Measurements from ENCODE around the gene ST3GAL3. TPM values are rescaled to one million over a fixed set of nuclear protein-coding genes. Genes with fewer than 3 reads are reported as not detected.
A peak's percentile ranks its signal among the peaks of the same experiment; 100 is the strongest.

The ST3GAL3 gene
- total RNA-seq, 1 donor from 2014 or later: 24.3 TPM

DNA sequence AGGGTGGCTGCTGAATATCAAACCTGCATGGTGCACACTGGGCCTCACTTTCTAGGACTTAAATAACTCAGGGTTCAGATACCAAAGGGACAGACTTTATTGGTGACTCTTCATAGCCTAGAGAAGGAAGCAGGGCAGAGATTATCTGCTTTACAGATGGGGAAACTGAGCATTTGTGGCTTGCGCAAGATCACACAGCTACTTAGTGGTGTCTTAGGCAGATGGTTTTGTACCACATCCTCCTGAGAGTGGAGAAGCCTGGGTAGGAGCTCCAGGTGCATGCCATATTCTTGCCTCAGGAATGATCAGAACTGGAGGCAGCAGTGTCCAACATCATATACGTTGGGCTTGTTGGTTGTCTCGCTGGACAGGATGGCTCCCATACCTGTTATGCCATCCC, 255.7 kb downstream of the ST3GAL3 start:
- no peak overlapping the region for H3K4me3 Mint-ChIP-seq
- no peaks in the 10 kb centered on the region for H3K9me3 Mint-ChIP-seq
- no peaks in the 10 kb centered on the region for H3K27me3 Mint-ChIP-seq
- H3K27ac Mint-ChIP-seq: no peak overlapping the region
- H3K4me1 Mint-ChIP-seq: no peaks in the 10 kb centered on the region
- CTCF ChIA-PET: no interaction called here
- DNase-seq: no peak
- no peak for ATAC-seq (ENCODE audit: low read depth)
- intact Hi-C loops (cut with micrococcal nuclease): no loop called here
- H3K36me3 Mint-ChIP-seq (ENCODE audit: low read depth): peaks cover 35% of the 10 kb centered on the region
- POLR2A ChIA-PET: no interaction called here
- TF ChIP-seq, protein P1, sequence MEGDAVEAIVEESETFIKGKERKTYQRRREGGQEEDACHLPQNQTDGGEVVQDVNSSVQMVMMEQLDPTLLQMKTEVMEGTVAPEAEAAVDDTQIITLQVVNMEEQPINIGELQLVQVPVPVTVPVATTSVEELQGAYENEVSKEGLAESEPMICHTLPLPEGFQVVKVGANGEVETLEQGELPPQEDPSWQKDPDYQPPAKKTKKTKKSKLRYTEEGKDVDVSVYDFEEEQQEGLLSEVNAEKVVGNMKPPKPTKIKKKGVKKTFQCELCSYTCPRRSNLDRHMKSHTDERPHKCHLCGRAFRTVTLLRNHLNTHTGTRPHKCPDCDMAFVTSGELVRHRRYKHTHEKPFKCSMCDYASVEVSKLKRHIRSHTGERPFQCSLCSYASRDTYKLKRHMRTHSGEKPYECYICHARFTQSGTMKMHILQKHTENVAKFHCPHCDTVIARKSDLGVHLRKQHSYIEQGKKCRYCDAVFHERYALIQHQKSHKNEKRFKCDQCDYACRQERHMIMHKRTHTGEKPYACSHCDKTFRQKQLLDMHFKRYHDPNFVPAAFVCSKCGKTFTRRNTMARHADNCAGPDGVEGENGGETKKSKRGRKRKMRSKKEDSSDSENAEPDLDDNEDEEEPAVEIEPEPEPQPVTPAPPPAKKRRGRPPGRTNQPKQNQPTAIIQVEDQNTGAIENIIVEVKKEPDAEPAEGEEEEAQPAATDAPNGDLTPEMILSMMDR (IDR thresholded peaks at IDR 0.05): no peak

DNA sequence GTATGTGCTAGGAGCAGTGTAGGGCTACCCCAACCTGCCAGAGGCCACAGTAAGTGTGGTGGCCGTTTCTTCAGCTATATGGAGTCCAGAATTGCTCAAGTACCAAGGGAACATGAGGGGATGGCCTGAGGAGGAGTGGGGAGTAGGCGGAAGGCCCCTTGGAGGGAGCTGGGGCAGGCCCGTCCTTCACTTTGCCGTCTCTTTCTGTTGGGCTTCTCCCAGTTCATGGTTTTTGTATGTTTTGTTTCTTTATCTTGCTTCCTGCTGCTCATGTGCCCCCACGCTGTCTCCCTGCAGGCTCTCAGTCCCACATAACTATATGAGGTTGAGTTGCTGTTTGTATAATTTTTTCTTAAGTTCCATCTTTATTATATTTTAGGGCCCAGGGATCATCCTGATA, 256.6 kb downstream of the ST3GAL3 start:
- Mint-ChIP-seq H3K4me1 (no peaks in the 10 kb centered on the region), H3K27me3 (no peaks in the 10 kb centered on the region), H3K4me3 (no peak overlapping the region), H3K27ac (no peak overlapping the region), H3K9me3 (no peaks in the 10 kb centered on the region), H3K36me3 (ENCODE audit: low read depth) (peaks cover 26% of the 10 kb centered on the region)
- ChIA-PET POLR2A (no interaction called here), CTCF (no interaction called here)
- intact Hi-C loops (cut with micrococcal nuclease): no loop called here
- ATAC-seq (ENCODE audit: low read depth) (no peak), DNase-seq (no peak)
- TF ChIP-seq, protein P1 (IDR thresholded peaks at IDR 0.05): no peak

DNA sequence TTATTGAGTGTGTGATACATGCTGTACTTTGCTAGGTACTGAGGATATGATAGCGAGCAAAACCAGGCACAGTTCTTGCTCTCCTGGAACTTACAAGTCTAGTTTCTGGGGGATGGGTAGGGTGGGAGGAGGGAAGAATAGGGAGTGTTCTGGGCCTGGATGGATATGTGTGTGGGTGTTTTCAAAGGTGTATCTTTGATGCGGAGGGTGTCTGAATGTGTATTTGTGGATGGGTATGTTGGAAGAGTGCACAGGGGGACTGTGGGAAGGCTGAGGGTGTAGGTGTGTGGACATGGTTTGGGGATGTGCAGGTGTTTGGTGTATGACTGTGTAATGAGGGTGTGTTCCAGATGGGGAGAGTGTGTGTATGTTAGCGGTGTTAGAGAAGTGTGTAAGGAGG, 258.0 kb downstream of the ST3GAL3 start:
- Mint-ChIP-seq H3K4me1 (peaks cover 12% of the 10 kb centered on the region), H3K27me3 (no peaks in the 10 kb centered on the region), H3K36me3 (ENCODE audit: low read depth) (peaks cover 25% of the 10 kb centered on the region), H3K27ac (no peak overlapping the region), H3K4me3 (no peak overlapping the region), H3K9me3 (no peaks in the 10 kb centered on the region)
- ChIA-PET POLR2A (no interaction called here), CTCF (no interaction called here)
- intact Hi-C loops (cut with micrococcal nuclease): no loop called here
- TF ChIP-seq, protein P1 (IDR thresholded peaks at IDR 0.05): no peak
- no peak for DNase-seq
- ATAC-seq (ENCODE audit: low read depth): no peak

DNA sequence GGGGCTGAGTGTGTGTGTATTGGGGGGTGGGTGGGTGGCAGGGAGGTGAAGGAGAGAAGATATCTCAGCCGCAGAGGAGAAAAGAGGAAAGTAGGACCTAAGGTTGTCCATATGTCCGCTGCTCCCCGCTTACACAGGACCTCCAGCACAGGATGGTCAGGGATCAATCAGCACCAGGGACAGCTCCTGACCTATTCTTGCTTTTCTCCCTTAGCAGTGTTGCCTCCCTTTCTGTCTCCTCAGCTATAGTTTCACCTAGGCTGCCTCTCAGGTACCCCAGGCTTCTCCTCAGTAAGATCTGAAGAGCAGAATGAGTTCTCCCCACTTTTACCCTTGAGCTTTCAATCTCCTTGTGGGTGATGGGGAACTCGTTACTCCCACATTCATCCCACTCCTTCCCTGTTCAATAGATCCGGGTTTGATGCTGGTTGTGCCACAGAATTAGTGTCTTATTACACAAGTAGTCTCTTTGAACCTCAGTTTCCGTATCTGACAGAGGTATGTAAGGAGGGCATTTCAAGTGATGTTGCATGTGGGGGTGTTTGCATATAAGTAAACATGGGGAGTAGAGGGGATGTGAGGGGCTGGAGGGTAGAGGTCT, 261.1 kb downstream of the ST3GAL3 start:
- ATAC-seq (ENCODE audit: low read depth): no peak
- TF ChIP-seq, protein P1 (IDR thresholded peaks at IDR 0.05): no peak
- Mint-ChIP-seq H3K4me1 (peaks cover 25% of the 10 kb centered on the region), H3K9me3 (no peaks in the 10 kb centered on the region), H3K27me3 (no peaks in the 10 kb centered on the region), H3K27ac (no peak overlapping the region), H3K36me3 (ENCODE audit: low read depth) (peaks cover 25% of the 10 kb centered on the region), H3K4me3 (no peak overlapping the region)
- POLR2A ChIA-PET: no interaction called here
- DNase-seq: no peak
- intact Hi-C loops (cut with micrococcal nuclease): no loop called here
- CTCF ChIA-PET: no interaction called here

DNA sequence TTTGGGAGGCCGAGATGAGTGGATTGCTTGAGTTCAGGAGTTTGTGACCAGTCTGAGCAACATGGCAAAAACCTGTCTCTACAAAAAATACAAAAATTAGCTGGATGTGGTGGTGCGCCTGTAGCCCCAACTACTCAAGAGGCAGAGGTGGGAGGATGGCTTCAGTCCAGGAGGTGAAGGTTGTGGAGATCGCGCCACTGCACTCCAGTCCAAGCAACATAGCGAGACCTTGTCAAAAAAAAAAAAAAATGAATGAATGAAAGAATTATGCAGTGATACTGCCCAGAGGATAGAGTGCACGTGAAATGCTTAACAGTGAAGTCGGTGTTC, 262.0 kb downstream of the ST3GAL3 start:
- Mint-ChIP-seq H3K27ac (peak overlapping the region; percentile 18), H3K4me1 (peaks cover 35% of the 10 kb centered on the region), H3K4me3 (peak overlapping the region; percentile 98), H3K36me3 (ENCODE audit: low read depth) (peaks cover 32% of the 10 kb centered on the region), H3K27me3 (no peaks in the 10 kb centered on the region), H3K9me3 (no peaks in the 10 kb centered on the region)
- CTCF ChIA-PET: interaction anchor here (1.0 kb wide), 1 partner anchor 22 kb away, joined by 3 read pairs; the partner anchor contains the start of gene CCDC24
- ATAC-seq (ENCODE audit: low read depth) (no peak), DNase-seq (no peak)
- intact Hi-C loops (cut with micrococcal nuclease): loop anchor here (1.0 kb wide), 1 partner anchor 23 kb away; the partner anchor contains the start of gene IPO13
- TF ChIP-seq, protein P1 (IDR thresholded peaks at IDR 0.05): no peak
- POLR2A ChIA-PET: interaction anchor here (0.7 to 1.6 kb wide), 6 partner anchors 24 to 705 kb away, joined by 3 to 6 read pairs (median 4); partner anchors contain the start of genes ARMH1, KDM4A and TMEM53
